IPS DF 19.7 (cell line): Measurements from ENCODE around the gene DLX2.

ENCODE experiments used
- DNase-seq: peaks from one replicate; pipeline ENCODE4 v3.0.0-alpha.2; 2013; ENCODE audit warnings: low read depth, low spot score

DLX2 gene

GRCh38 chr2:172107690-172108586, 5.2 kb upstream of the DLX2 start:
- no peak for DNase-seq

GRCh38 chr2:172106108-172106961, 3.6 kb upstream of the DLX2 start:
- no peak for DNase-seq

GRCh38 chr2:172105471-172106107, 2.9 kb upstream of the DLX2 start:
- DNase-seq: no peak

- no peak for DNase-seq
These were observed 972 bp upstream of the DLX2 start for GRCh38 chr2:172103471-172104272.

GRCh38 chr2:172101821-172102390, 794 bp downstream of the DLX2 start:
- no peak for DNase-seq

- no peak for DNase-seq
These were observed 1.5 kb downstream of the DLX2 start for GRCh38 chr2:172100935-172101820.

- DNase-seq: no peak
These were observed 2.4 kb downstream of the DLX2 start for GRCh38 chr2:172100080-172100934.

- DNase-seq: no peak
These were observed 3.1 kb downstream of the DLX2 start for GRCh38 chr2:172099472-172100079.

GRCh38 chr2:172098650-172099471, 3.8 kb downstream of the DLX2 start:
- DNase-seq: no peak

- DNase-seq: no peak
These were observed 4.4 kb downstream of the DLX2 start for GRCh38 chr2:172098287-172098649.

GRCh38 chr2:172097557-172098131, 5.1 kb downstream of the DLX2 start:
- DNase-seq: no peak

- no peak for DNase-seq
These were observed 5.8 kb downstream of the DLX2 start for GRCh38 chr2:172096626-172097547.

- no peak for DNase-seq
These were observed 6.6 kb downstream of the DLX2 start for GRCh38 chr2:172095905-172096625.

- no peak for DNase-seq
These were observed 7.4 kb downstream of the DLX2 start for GRCh38 chr2:172095146-172095904.
